ENCODE measurements around the gene PRKAG3. TPM values are rescaled to one million over a fixed set of nuclear protein-coding genes. Genes with fewer than 3 reads are reported as not detected.

The PRKAG3 gene
- total and polyA plus RNA-seq, 2 donors (not counting 3 experiments of a cell fraction or from before 2014, with no cell fraction given): not detected

DNA sequence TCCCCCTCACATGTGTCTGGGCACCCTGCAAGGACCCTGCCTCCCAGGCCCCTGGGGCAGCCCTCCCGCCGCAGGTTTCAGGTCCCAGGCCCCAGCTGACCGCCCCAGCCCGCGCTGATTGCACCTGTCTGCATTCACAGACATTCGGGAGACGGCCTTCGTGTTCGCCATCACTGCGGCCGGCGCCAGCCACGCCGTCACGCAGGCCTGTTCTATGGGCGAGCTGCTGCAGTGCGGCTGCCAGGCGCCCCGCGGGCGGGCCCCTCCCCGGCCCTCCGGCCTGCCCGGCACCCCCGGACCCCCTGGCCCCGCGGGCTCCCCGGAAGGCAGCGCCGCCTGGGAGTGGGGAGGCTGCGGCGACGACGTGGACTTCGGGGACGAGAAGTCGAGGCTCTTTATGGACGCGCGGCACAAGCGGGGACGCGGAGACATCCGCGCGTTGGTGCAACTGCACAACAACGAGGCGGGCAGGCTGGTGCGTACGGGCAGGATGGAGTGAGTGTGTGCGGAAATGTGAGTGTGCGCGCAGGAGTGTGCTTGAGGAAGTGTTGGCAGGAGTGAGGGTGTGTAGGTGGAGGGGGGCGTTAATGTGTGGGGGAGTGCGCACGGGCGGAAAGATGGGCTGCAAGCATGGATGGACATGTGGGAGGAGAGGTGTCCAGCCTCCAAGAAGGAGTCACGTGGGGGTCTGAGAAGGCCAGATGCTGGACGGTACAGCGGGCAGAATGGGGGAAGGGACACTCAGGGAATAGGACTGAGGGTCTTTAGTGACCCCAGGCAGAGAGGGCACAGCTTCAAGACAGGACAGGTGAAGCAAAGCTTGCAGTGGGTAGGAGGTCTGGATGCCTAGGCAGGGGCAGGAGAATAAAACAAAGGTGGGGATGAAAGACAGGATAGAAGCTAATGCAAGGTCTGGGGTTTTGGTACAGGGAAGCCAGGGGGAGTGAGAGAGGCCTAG, 40.0 kb upstream of the PRKAG3 start:
- Histone ChIP-seq H3K4me2 (ENCODE audit: insufficient read depth, low read length) (no peak overlapping the region), H3K9me3 (replicated peaks; ENCODE audit: control insufficient read depth, insufficient read depth, low read length) (no peaks in the 10 kb centered on the region), H2AFZ (ENCODE audit: low read depth, low read length) (no peak overlapping the region), H3K79me2 (ENCODE audit: control insufficient read depth, insufficient read depth, low read length) (no peaks in the 10 kb centered on the region), H4K20me1 (replicated peaks; ENCODE audit: control insufficient read depth, extremely low read depth, insufficient read depth, low read length) (no peaks in the 10 kb centered on the region), H3K27me3 (ENCODE audit: control insufficient read depth in 2 of 2, insufficient read depth in 2 of 2, low read length in 2 of 2) (peaks cover 74 to 79% of the 10 kb centered on the region in 2 experiments), H3K27ac (ENCODE audit: insufficient read depth, low read depth, low read length) (no peak overlapping the region), H3K4me3 (replicated peaks in 1 of 3; ENCODE audit: insufficient read depth in 1 of 3, low read depth in 1 of 3, low read length in 3 of 3) (no peak overlapping the region), H3K36me3 (ENCODE audit: control insufficient read depth in 2 of 2, extremely low read depth in 1 of 2, insufficient read depth in 2 of 2, low read length in 2 of 2) (no peaks in the 10 kb centered on the region), H3K9me1 (replicated peaks; ENCODE audit: control insufficient read depth, extremely low read depth, insufficient read depth, low read length) (no peaks in the 10 kb centered on the region), H3K4me1 (ENCODE audit: control insufficient read depth, extremely low read depth, insufficient read depth, low read length) (no peaks in the 10 kb centered on the region), H3K9ac (replicated peaks; ENCODE audit: extremely low read depth, insufficient read depth, low read length) (no peak overlapping the region)
- BruUV-seq (replicated peaks): no TSS peak
- CTCF ChIA-PET: interaction anchor here (10.5 kb wide), 1 partner anchor 23 kb away, joined by 362 read pairs; no protein-coding TSS in a partner anchor
- intact Hi-C loops (cut with micrococcal nuclease): loop anchor here (10.0 kb wide), 1 partner anchor 283 kb away; no protein-coding TSS in a partner anchor
- no peak for FAIRE-seq
- TF ChIP-seq, protein P1, sequence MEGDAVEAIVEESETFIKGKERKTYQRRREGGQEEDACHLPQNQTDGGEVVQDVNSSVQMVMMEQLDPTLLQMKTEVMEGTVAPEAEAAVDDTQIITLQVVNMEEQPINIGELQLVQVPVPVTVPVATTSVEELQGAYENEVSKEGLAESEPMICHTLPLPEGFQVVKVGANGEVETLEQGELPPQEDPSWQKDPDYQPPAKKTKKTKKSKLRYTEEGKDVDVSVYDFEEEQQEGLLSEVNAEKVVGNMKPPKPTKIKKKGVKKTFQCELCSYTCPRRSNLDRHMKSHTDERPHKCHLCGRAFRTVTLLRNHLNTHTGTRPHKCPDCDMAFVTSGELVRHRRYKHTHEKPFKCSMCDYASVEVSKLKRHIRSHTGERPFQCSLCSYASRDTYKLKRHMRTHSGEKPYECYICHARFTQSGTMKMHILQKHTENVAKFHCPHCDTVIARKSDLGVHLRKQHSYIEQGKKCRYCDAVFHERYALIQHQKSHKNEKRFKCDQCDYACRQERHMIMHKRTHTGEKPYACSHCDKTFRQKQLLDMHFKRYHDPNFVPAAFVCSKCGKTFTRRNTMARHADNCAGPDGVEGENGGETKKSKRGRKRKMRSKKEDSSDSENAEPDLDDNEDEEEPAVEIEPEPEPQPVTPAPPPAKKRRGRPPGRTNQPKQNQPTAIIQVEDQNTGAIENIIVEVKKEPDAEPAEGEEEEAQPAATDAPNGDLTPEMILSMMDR (IDR thresholded peaks at IDR 0.05; ENCODE audit: extremely low read depth in 1 of 2, insufficient read depth in 1 of 2, low read depth in 1 of 2, low read length in 2 of 2): no peak
- TF ChIP-seq EZH2 (IDR thresholded peaks at IDR 0.05; ENCODE audit: borderline replicate concordance, low read depth, low read length, severe bottlenecking): peak; percentile 77
- TF ChIP-seq, protein P2, sequence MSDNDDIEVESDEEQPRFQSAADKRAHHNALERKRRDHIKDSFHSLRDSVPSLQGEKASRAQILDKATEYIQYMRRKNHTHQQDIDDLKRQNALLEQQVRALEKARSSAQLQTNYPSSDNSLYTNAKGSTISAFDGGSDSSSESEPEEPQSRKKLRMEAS (IDR thresholded peaks at IDR 0.05; ENCODE audit: insufficient read depth, insufficient read length): no peak
- no peak for TF ChIP-seq POLR2AphosphoS5 (IDR thresholded peaks at IDR 0.05; ENCODE audit: insufficient read depth, low read depth, low read length)
- no peak for TF ChIP-seq FOS (IDR thresholded peaks at IDR 0.05; ENCODE audit: borderline replicate concordance, insufficient read depth, low read length)
- DNase-seq (ENCODE audit: low read depth, low spot score): no peak
- POLR2A ChIA-PET: no interaction called here
- dilution Hi-C loops (cut with MboI; ENCODE audit: extremely low pct_ligation_motif_present, low sequenced_read_pairs): no loop called here

Data from endothelial cell of umbilical vein (primary cell).